ENCODE measurements around the gene OR51M1. TPM values are rescaled to one million over a fixed set of nuclear protein-coding genes. Genes with fewer than 3 reads are reported as not detected.
"Not testable (repeated sequence)": the region's sequence is repeated elsewhere in the genome, so short reads cannot be mapped to it uniquely, and the experiment has no call there.

OR51M1 gene
- not detected for total RNA-seq
- long read RNA-seq, result 0 reads

- TF ChIP-seq, protein P1, sequence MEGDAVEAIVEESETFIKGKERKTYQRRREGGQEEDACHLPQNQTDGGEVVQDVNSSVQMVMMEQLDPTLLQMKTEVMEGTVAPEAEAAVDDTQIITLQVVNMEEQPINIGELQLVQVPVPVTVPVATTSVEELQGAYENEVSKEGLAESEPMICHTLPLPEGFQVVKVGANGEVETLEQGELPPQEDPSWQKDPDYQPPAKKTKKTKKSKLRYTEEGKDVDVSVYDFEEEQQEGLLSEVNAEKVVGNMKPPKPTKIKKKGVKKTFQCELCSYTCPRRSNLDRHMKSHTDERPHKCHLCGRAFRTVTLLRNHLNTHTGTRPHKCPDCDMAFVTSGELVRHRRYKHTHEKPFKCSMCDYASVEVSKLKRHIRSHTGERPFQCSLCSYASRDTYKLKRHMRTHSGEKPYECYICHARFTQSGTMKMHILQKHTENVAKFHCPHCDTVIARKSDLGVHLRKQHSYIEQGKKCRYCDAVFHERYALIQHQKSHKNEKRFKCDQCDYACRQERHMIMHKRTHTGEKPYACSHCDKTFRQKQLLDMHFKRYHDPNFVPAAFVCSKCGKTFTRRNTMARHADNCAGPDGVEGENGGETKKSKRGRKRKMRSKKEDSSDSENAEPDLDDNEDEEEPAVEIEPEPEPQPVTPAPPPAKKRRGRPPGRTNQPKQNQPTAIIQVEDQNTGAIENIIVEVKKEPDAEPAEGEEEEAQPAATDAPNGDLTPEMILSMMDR (IDR thresholded peaks at IDR 0.05; ENCODE audit: borderline replicate concordance), result no peak
- Histone ChIP-seq H3K9me3 (replicated peaks) (no peaks in the 10 kb centered on the region), H3K4me3 (no peak within 1 kb of the TSS), H3K4me1 (no peaks in the 10 kb centered on the region), H3K27ac (replicated peaks) (no peak within 1 kb of the TSS), H3K27me3 (ENCODE audit: low read depth) (no peaks in the 10 kb centered on the region), H3K36me3 (no peaks in the 10 kb centered on the region)
- intact Hi-C loops (cut with micrococcal nuclease), result no loop called here
- DNase-seq, result no peak
These were observed at the start of gene OR51M1 for GRCh38 chr11:5383576-5383975. Gene OR51M1 (plus strand): TSS chr11:5383812. CDS start chr11:5389399, 5,587 bp downstream.

- Histone ChIP-seq H3K4me3 (no peak overlapping the region), H3K27ac (replicated peaks) (no peak overlapping the region), H3K4me1 (no peaks in the 10 kb centered on the region), H3K27me3 (ENCODE audit: low read depth) (no peaks in the 10 kb centered on the region), H3K36me3 (no peaks in the 10 kb centered on the region), H3K9me3 (replicated peaks) (no peaks in the 10 kb centered on the region)
- no peak for DNase-seq
- intact Hi-C loops (cut with micrococcal nuclease), result no loop called here
- TF ChIP-seq, protein P1 (IDR thresholded peaks at IDR 0.05; ENCODE audit: borderline replicate concordance), result no peak
These were observed 48.4 kb upstream of the OR51M1 start for GRCh38 chr11:5335170-5335569.

- TF ChIP-seq, protein P1 (IDR thresholded peaks at IDR 0.05; ENCODE audit: borderline replicate concordance), result no peak
- Histone ChIP-seq H3K9me3 (replicated peaks) (no peaks in the 10 kb centered on the region), H3K27ac (replicated peaks) (no peak overlapping the region), H3K36me3 (no peaks in the 10 kb centered on the region), H3K4me1 (no peaks in the 10 kb centered on the region), H3K27me3 (ENCODE audit: low read depth) (no peaks in the 10 kb centered on the region), H3K4me3 (no peak overlapping the region)
- no peak for DNase-seq
- intact Hi-C loops (cut with micrococcal nuclease), result no loop called here
These were observed 47.3 kb upstream of the OR51M1 start for GRCh38 chr11:5336331-5336730.

DNA sequence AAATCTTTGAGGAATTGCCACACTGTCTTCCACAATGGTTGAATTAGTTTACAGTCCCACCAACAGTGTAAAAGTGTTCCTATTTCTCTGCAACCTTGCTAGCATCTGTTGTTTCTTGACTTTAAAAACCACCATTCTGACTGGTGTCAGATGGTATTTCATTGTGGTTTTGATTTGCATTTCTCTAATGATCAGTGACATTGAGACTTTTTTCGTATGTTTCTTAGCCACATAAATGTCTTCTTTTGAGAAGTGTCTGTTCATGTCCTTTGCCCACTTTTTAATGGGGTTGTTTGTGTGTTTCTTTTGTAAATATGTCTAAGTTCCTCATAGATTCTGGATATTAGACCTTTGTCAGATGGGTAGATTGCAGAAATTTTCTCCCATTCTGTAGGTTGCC lies 46.4 kb upstream of the OR51M1 start:
- H3K4me3 ChIP-seq; H3K36me3 ChIP-seq; H3K9me3 ChIP-seq (replicated peaks); H3K27ac ChIP-seq (replicated peaks); H3K27me3 ChIP-seq (ENCODE audit: low read depth); H3K4me1 ChIP-seq; DNase-seq; intact Hi-C loops (cut with micrococcal nuclease): not testable (repeated sequence)

DNA sequence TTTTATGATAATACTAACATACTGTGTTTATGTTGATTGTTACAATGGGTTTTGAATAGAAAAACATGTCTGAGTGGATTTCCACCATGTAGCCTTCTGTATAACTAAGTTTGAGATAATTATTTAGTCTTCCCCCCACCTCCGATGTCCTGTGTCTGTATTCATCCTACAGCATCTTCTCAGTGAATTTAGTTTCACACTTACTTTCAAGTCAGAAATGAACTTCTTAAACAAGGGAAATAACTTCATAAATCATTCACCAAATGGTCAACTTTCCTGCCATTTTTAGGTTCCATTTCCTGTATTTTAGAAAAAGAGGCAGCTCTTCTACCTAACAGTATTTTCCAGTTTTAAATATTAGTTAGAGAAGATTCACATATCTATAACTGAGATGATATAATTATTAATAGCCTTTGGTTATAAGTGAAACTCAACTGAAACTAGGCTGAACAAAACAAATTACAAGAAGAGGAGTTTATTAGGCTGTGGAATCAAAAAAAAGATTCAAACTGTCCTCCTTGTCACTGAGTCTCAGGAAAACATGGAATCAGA lies 43.8 kb upstream of the OR51M1 start:
- Histone ChIP-seq H3K27me3 (ENCODE audit: low read depth) (no peaks in the 10 kb centered on the region), H3K9me3 (replicated peaks) (no peaks in the 10 kb centered on the region), H3K4me1 (no peaks in the 10 kb centered on the region), H3K36me3 (no peaks in the 10 kb centered on the region), H3K4me3 (no peak overlapping the region), H3K27ac (replicated peaks) (no peak overlapping the region)
- DNase-seq, result no peak
- TF ChIP-seq, protein P1 (IDR thresholded peaks at IDR 0.05; ENCODE audit: borderline replicate concordance), result no peak
- intact Hi-C loops (cut with micrococcal nuclease), result no loop called here

DNA sequence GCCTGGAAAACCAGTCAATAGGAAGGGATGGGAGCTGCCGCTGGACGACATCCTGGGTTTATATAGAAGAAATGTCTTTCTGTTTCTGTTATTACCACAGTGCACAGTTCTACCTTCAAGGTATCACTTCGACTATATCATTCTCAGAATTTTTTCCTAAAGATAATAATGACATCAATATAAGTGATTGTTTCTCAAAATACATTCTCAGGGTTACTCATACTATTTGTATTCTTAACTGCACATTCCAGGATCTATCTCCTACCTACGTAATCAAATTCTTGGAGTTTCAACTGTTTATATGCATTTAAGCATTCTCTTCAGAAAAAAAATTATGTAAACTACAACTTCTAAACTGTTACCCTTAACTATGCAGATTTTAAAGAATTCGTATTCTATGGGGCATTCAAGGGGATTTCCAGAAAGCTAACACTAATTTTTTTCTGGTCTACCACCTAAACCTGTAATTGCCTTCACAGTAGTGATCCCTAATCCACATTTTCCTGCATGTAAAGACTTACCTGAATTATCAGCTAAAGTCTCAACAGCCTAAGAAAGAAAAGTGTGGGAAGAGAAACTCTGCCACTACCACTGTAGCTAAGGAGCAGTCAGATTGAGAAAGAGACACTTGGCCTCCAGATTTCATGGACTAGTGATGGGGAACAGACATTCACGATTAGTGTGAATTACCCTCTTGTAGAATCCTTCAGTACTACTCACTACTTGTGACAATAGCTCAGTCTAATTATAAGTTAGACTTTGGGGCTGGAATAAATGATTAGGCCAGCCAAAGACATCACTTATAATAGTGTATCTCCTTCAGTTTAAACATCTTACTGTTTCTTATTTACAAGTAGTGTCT lies 39.9 kb upstream of the OR51M1 start, which contains the start of gene OR51B5:
TSS of gene OR51B5 (minus strand) at position 51 of the 862 bp plus-strand sequence. CDS start at position 51, 0 bp downstream.
- Histone ChIP-seq H3K4me3 (no peak within 1 kb of the TSS), H3K9me3 (replicated peaks) (no peaks in the 10 kb centered on the region), H3K4me1 (no peaks in the 10 kb centered on the region), H3K36me3 (no peaks in the 10 kb centered on the region), H3K27ac (replicated peaks) (no peak within 1 kb of the TSS), H3K27me3 (ENCODE audit: low read depth) (no peaks in the 10 kb centered on the region)
- TF ChIP-seq, protein P1 (IDR thresholded peaks at IDR 0.05; ENCODE audit: borderline replicate concordance), result no peak
- DNase-seq, result no peak
- intact Hi-C loops (cut with micrococcal nuclease), result no loop called here
